Spleen (tissue), 11 donors: ENCODE data around the gene NCOA7. TPM values are rescaled to one million over a fixed set of nuclear protein-coding genes. Genes with fewer than 3 reads are reported as not detected.
A peak's percentile ranks its signal among the peaks of the same experiment; 100 is the strongest.

Source experiments
- DNase-seq: peaks from one replicate; pipeline ENCODE4 v3.0.0-alpha.2; 2020
- H3K27ac ChIP-seq, 8 donors: fragments of 200-600 bp; sonication (generic) in 7 of 8; 1 replicate in 4 of 8; 2 replicates in 4 of 8; pipeline versions ENCODE4 v1.5.0 to v1.8.0; 2016 to 2021; ENCODE audit warnings: inconsistent platforms in 4 of 8, mild to moderate bottlenecking in 4 of 8, moderate library complexity in 1 of 8
- H3K27me3 ChIP-seq, 7 donors: fragments of 200-600 bp; sonication (generic) in 6 of 7; replicated peaks in 1 of 7; 1 replicate in 4 of 7; 2 replicates in 3 of 7; pipeline versions ENCODE4 v1.5.0 to v1.8.0; 2016 to 2021; ENCODE audit warnings: inconsistent platforms in 3 of 7, mild to moderate bottlenecking in 1 of 7
- H3K36me3 ChIP-seq, 6 donors: fragments of 200-600 bp; sonication (generic) in 5 of 6; 1 replicate in 4 of 6; 2 replicates in 2 of 6; pipeline versions ENCODE4 v1.5.0 to v1.8.0; 2016 to 2021; ENCODE audit warnings: inconsistent platforms in 2 of 6
- H3K4me1 ChIP-seq, 6 donors: fragments of 200-600 bp; sonication (generic) in 5 of 6; 1 replicate in 3 of 6; 2 replicates in 3 of 6; pipeline versions ENCODE4 v1.5.0 to v1.8.0; 2016 to 2021; ENCODE audit warnings: inconsistent platforms in 3 of 6
- H3K4me3 ChIP-seq, 8 donors: fragments of 200-600 bp; sonication (generic) in 7 of 8; 1 replicate in 4 of 8; 2 replicates in 4 of 8; pipeline versions ENCODE4 v1.5.0 to v1.8.0; 2016 to 2021; ENCODE audit warnings: inconsistent platforms in 4 of 8, mild to moderate bottlenecking in 4 of 8, moderate library complexity in 2 of 8
- H3K9me3 ChIP-seq, 8 donors: fragments of 200-600 bp; sonication (generic) in 7 of 8; 1 replicate in 4 of 8; 2 replicates in 4 of 8; pipeline versions ENCODE4 v1.5.0 to v1.8.0; 2016 to 2021; ENCODE audit warnings: inconsistent platforms in 4 of 8
- POLR2A ChIP-seq, 3 donors: fragments of 450-650 bp; IDR thresholded peaks; one replicate each; pipeline ENCODE4 v1.5.1; 2017; ENCODE audit warnings: antibody characterized with exemption in 3 of 3, mild to moderate bottlenecking in 1 of 3
- POLR2AphosphoS5 ChIP-seq, 3 donors: sonication (generic); formaldehyde crosslinking; IDR thresholded peaks; one replicate each; pipeline ENCODE4 v1.5.1; 2017; ENCODE audit warnings: antibody characterized with exemption in 3 of 3
- WGBS, 5 donors: extraction: QIAGEN DNeasy Blood & Tissue Kit in 3 of 5; methylation state at CpG; one replicate each; pipeline versions ENCODE4 v1.1.5 to v1.1.7; 2013 to 2018; 5-methylcytosine and 5-hydroxymethylcytosine counted together
- intact Hi-C: fragments of 100-400 bp; cut with DNase I; formaldehyde crosslinking; loops from one replicate; pipeline ENCODE4 v1.15.0; 2023; ENCODE audit warnings: low total_unique reads
- polyA plus RNA-seq, 3 donors: library from polyadenylated mRNA; stranded (reverse); fragments of 200-250 nt; gene quantifications; one replicate each; pipeline ENCODE4 v1.2.1, GENCODE V29; 2013
- total RNA-seq, 7 donors: library from RNA; depleted of rRNA in 3 of 7; stranded (reverse); fragments of >200 nt in 3 of 7; fragmentation: NEBNext Ultra II Directional in 4 of 7; extraction: Animal tissue kit (Norgen Biotek cat#: 25700) in 4 of 7; gene quantifications; one replicate each; pipeline versions ENCODE4 v1.1.0 to v1.2.1, GENCODE V29; 2016 to 2021
- TF ChIP-seq, protein P1 (sequence below), 11 experiments: fragments of 200-600 bp in 7 of 11; fragments of 450-650 bp in 4 of 11; sonication (generic) in 4 of 11; IDR thresholded peaks in 8 of 11; conservative IDR thresholded peaks in 3 of 11; 1 replicate in 7 of 11; 2 replicates in 4 of 11; pipeline versions ENCODE4 v1.4.0 to v1.8.0; 2016 to 2021; ENCODE audit warnings: antibody characterized with exemption in 11 of 11, inconsistent platforms in 4 of 11, mild to moderate bottlenecking in 1 of 11
- donor health status: healthy with polysubstance abuse.
- donor health status: DM: no; HTN: no; CAD: no; lungs with moderate emphysema.
- donor health status: DM: no; HTN: no; CAD: no.
- donor health status: Bipolar disorder and iron deficiency.
- donor health status: healthy.
- donor health status: DM: no; HTN: no; CAD: no.
- donor health status: DM: yes; HTN: yes; CAD: no.

Gene NCOA7
- total and polyA plus RNA-seq, 10 donors = 11.8 to 84.3 (median 43.1) TPM

DNA sequence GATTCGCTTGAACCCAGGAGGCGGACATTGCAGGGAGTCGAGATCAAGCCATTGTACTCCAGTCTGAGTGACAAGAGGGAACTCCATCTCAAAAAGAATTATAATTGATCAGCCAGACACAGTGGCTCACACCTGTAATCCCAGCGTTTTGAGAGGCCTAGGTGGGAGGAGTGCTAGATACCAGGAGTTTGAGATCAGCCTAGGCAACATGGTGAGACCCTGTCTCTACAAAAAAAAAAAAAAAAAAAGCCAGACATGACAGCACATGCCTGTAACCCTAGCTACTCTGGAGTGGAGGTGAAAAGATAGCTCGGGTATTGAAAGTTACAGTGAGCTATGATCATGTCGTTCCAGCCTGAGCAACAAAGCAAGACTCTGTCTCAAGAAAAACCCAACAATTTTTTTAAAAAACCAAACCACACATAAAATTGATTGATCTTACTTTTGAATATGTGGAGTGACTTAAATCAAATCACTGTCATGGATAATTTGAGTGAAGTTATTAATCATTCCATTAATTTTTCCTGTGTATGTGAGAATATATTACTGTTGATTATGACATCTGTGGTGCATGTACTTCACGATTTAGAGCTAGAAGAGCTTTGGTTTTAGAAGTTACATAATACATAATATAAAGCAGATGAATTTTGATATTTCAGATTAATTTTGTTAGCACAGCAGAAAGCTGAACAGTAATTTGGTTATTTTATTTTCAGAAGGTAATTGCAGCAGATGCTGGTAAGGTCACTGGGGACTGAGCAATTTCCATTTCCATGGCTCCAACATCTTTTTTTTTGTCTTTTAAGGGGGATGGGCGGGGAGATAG, 34.4 kb downstream of the NCOA7 start:
- TF ChIP-seq, protein P1, sequence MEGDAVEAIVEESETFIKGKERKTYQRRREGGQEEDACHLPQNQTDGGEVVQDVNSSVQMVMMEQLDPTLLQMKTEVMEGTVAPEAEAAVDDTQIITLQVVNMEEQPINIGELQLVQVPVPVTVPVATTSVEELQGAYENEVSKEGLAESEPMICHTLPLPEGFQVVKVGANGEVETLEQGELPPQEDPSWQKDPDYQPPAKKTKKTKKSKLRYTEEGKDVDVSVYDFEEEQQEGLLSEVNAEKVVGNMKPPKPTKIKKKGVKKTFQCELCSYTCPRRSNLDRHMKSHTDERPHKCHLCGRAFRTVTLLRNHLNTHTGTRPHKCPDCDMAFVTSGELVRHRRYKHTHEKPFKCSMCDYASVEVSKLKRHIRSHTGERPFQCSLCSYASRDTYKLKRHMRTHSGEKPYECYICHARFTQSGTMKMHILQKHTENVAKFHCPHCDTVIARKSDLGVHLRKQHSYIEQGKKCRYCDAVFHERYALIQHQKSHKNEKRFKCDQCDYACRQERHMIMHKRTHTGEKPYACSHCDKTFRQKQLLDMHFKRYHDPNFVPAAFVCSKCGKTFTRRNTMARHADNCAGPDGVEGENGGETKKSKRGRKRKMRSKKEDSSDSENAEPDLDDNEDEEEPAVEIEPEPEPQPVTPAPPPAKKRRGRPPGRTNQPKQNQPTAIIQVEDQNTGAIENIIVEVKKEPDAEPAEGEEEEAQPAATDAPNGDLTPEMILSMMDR (IDR thresholded peaks at IDR 0.05 in 8 of 11, conservative IDR thresholded peaks at IDR 0.05 in 3 of 11) = no peak
- no peak for TF ChIP-seq POLR2AphosphoS5 (IDR thresholded peaks at IDR 0.05)
- TF ChIP-seq POLR2A (IDR thresholded peaks at IDR 0.05) = no peak
- Histone ChIP-seq H3K9me3 (no peaks in the 10 kb centered on the region), H3K27me3 (no peaks in the 10 kb centered on the region), H3K36me3 (peaks cover 0 to 20% (median 9%) of the 10 kb centered on the region in 6 donors), H3K4me3 (no peak overlapping the region), H3K27ac (no peak overlapping the region), H3K4me1 (peaks cover 15 to 59% (median 40%) of the 10 kb centered on the region in 6 donors)
- intact Hi-C loops = no loop called here
- no peak for DNase-seq
- WGBS, 5 donors = 86 to 94% (median 92%) methylated on average over 8 of the region's 8 CpGs

DNA sequence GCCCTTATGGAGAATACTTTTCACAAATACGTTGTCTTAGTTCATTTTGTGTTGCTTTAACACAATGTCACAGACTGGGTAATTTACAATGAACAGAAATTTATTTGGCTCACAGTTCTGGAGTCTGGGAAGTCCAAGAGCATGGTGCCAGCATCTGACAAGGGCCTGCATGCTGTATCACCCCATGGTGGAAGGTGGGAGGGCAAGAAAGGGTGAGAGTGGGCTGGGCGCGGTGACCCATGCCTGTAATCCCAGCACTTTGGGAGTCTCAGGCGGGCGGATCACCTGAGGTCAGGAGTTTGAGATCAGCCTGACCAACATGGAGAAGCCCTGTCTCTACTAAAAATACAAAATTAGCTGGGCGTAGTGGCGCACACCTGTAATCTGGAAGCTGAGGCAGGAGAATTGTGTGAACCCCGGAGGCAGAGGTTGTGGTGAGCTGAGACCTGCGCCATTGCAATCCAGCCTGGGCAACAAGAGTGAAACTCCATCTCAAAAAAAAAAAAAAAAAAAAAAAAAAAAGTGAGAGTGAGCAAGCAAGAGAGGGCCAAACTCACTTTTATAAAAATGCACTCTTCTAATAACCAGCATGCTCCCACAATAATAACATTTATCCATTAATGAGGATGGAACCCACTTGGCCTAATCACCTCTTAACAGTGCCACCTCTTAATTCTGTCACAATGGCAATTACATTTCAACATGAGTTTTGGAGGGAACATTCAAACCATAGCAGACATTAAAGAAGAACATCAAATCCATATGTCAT, 36.1 kb downstream of the NCOA7 start:
- Histone ChIP-seq H3K4me3 (no peak overlapping the region), H3K36me3 (peaks cover 0 to 4% (median 0%) of the 10 kb centered on the region in 6 donors), H3K27ac (peak overlapping the region in 1 of 8 donors; percentile 83), H3K4me1 (peaks cover 9 to 62% (median 44%) of the 10 kb centered on the region in 6 donors), H3K27me3 (no peaks in the 10 kb centered on the region), H3K9me3 (no peaks in the 10 kb centered on the region)
- intact Hi-C loops = no loop called here
- WGBS, 5 donors = 87 to 97% (median 95%) methylated on average over 9 of the region's 9 CpGs
- no peak for DNase-seq
- TF ChIP-seq POLR2AphosphoS5 (IDR thresholded peaks at IDR 0.05) (no peak), POLR2A (IDR thresholded peaks at IDR 0.05) (no peak)
- TF ChIP-seq, protein P1 (IDR thresholded peaks at IDR 0.05 in 8 of 11, conservative IDR thresholded peaks at IDR 0.05 in 3 of 11) = no peak

DNA sequence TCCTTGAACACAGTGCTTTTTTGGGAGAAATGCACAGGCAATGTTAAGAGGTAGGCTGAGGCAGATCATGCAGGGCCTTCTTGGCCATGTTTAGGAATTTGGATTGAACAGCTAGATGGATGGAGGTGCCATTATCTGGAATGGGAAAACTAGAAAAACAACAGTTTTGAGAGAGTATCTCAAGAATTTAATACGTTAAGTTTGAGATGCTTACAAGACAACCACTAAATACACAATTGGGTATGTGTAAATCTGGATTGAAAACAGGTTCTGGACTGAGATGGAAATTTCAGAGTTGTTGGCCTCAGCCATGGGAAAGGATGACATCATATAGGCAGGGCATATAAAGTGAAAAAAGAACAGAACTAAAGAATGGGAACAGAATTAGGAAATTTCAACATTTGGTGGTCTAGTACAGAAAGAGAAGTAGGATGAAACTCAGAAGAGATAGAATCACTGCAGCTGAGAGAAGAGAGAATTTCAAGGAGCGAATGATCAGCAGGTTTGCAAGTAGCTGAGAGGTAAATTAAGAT, 37.1 kb downstream of the NCOA7 start:
- WGBS, 5 donors = 41 to 69% (median 55%) methylated on average over 2 of the region's 2 CpGs

More for the DNA sequence above, 37.1 kb downstream of the NCOA7 start:
- H3K27me3 ChIP-seq = no peaks in the 10 kb centered on the region
- intact Hi-C loops = no loop called here
- no peaks in the 10 kb centered on the region for H3K9me3 ChIP-seq
- H3K4me1 ChIP-seq = peaks cover 14 to 62% (median 47%) of the 10 kb centered on the region in 6 donors
- peak overlapping the region in 4 of 8 donors; percentile 16 to 83 (median 62) for H3K27ac ChIP-seq
- no peak overlapping the region for H3K4me3 ChIP-seq
- TF ChIP-seq POLR2AphosphoS5 (IDR thresholded peaks at IDR 0.05) (no peak), POLR2A (IDR thresholded peaks at IDR 0.05) (no peak)
- TF ChIP-seq, protein P1 (IDR thresholded peaks at IDR 0.05 in 8 of 11, conservative IDR thresholded peaks at IDR 0.05 in 3 of 11) = no peak
- peaks cover 0 to 4% (median 0%) of the 10 kb centered on the region in 6 donors for H3K36me3 ChIP-seq
- DNase-seq = no peak
